22Rv1 (cell line): ENCODE measurements around the gene DYRK1A.

Source experiments
- ZFX ChIP-seq: fragments of 450-650 bp; IDR thresholded peaks from 2 replicates; pipeline ENCODE4 v1.6.1; 2017; ENCODE audit warnings: antibody characterized with exemption, borderline replicate concordance
- TF ChIP-seq, protein P1 (sequence below): fragments of 450-650 bp; IDR thresholded peaks from 2 replicates; pipeline ENCODE4 v1.5.1; 2017; ENCODE audit warnings: mild to moderate bottlenecking

DNA sequence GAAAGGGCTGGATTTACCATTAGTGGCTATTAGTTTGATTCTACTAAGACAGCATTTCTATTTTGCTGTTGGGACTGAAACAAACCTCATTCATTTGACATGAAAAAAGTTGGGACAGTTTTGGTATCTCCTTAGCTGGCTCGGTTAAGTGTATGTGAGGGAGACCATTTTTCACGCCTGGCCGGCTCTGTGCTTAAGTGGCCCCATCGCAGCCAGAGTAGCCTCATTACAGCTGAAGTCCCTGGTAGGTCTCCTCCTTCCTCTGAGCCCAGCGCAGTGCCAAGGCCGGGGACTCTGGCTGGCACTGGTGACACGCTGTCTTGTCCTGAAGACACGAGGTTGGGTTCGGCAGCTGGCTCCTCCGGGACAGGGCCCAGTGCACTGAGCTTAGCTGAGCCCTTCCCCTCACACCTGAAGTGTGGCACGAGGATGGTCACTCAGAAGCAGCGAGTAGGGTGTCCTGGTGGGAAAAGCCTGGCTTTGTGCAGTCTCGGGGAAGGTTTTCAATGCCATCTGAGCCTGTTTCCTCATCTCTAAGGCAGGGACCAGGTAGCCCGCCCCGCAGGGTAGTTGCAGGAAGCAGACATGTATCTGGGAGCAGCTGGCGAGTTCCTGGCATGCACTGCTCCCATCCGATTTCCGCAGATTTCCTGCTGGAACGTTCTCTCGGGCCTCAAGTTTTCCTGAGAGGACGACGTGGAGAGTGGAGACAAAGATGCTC is 196.5 kb downstream of the DYRK1A start:
- TF ChIP-seq, protein P1, sequence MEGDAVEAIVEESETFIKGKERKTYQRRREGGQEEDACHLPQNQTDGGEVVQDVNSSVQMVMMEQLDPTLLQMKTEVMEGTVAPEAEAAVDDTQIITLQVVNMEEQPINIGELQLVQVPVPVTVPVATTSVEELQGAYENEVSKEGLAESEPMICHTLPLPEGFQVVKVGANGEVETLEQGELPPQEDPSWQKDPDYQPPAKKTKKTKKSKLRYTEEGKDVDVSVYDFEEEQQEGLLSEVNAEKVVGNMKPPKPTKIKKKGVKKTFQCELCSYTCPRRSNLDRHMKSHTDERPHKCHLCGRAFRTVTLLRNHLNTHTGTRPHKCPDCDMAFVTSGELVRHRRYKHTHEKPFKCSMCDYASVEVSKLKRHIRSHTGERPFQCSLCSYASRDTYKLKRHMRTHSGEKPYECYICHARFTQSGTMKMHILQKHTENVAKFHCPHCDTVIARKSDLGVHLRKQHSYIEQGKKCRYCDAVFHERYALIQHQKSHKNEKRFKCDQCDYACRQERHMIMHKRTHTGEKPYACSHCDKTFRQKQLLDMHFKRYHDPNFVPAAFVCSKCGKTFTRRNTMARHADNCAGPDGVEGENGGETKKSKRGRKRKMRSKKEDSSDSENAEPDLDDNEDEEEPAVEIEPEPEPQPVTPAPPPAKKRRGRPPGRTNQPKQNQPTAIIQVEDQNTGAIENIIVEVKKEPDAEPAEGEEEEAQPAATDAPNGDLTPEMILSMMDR, result no peak
- no peak for TF ChIP-seq ZFX
